Mesenchymal stem cell (in vitro differentiated cells and primary cell): ENCODE measurements around the gene AP3B1.

Experiments used
- DNase-seq: peaks from one replicate; pipeline ENCODE4 v3.0.0-alpha.2; 2013
- H2AFZ ChIP-seq: one replicate; pipeline ENCODE4 v1.6.1; 2013; ENCODE audit warnings: low read depth, mild to moderate bottlenecking, control low read depth, inconsistent platforms, low read length, moderate library complexity
- H2AK5ac ChIP-seq: 2 replicates; pipeline ENCODE4 v1.6.1; 2013; ENCODE audit warnings: low read length, moderate library complexity, mild to moderate bottlenecking, inconsistent platforms; ENCODE audit not compliant: severe bottlenecking
- H2BK120ac ChIP-seq: one replicate; pipeline ENCODE4 v1.6.1; 2013; ENCODE audit warnings: low read depth, mild to moderate bottlenecking, inconsistent platforms, low read length, moderate library complexity
- H2BK12ac ChIP-seq, 2 experiments: one replicate each; pipeline ENCODE4 v1.6.1; 2013; ENCODE audit warnings: inconsistent platforms in 2 of 2, low read length in 2 of 2, mild to moderate bottlenecking in 2 of 2, moderate library complexity in 2 of 2, control low read depth in 1 of 2
- H2BK15ac ChIP-seq: one replicate; pipeline ENCODE4 v1.6.1; 2013; ENCODE audit warnings: mild to moderate bottlenecking, low read depth, inconsistent platforms; ENCODE audit not compliant: poor library complexity, severe bottlenecking
- H2BK5ac ChIP-seq: 2 replicates; pipeline ENCODE4 v1.6.1; 2013; ENCODE audit warnings: low read depth, mild to moderate bottlenecking, low read length, control low read depth, inconsistent platforms; ENCODE audit not compliant: poor library complexity, severe bottlenecking
- H3K14ac ChIP-seq, 2 experiments: one replicate each; pipeline ENCODE4 v1.6.1; 2013; ENCODE audit warnings: inconsistent platforms in 2 of 2, low read length in 2 of 2, control low read depth in 1 of 2, mild to moderate bottlenecking in 1 of 2, moderate library complexity in 1 of 2
- H3K18ac ChIP-seq, 2 experiments: one replicate each; pipeline ENCODE4 v1.6.1; 2013; ENCODE audit warnings: inconsistent platforms in 2 of 2, low read length in 2 of 2, control low read depth in 1 of 2, low read depth in 1 of 2, mild to moderate bottlenecking in 1 of 2
- H3K23ac ChIP-seq, 2 experiments: one replicate each; pipeline ENCODE4 v1.6.1; 2013; ENCODE audit warnings: inconsistent platforms in 2 of 2, low read length in 2 of 2, mild to moderate bottlenecking in 2 of 2, moderate library complexity in 2 of 2, control low read depth in 1 of 2
- H3K27ac ChIP-seq: 2 replicates; pipeline ENCODE4 v1.5.1; 2013; ENCODE audit warnings: mild to moderate bottlenecking, moderate library complexity, low read length, control low read depth, inconsistent platforms; ENCODE audit not compliant: poor library complexity, severe bottlenecking
- H3K27me3 ChIP-seq, 2 experiments: 2 replicates each; pipeline versions ENCODE4 v1.6.1 to v1.7.0; 2013; ENCODE audit warnings: low read length in 2 of 2, mild to moderate bottlenecking in 2 of 2, moderate library complexity in 2 of 2, control low read depth in 1 of 2, inconsistent platforms in 1 of 2; ENCODE audit not compliant: control insufficient read depth in 1 of 2, insufficient read depth in 1 of 2
- H3K36me3 ChIP-seq, 2 experiments: 2 replicates each; pipeline versions ENCODE4 v1.6.1 to v1.7.0; 2013; ENCODE audit warnings: low read length in 2 of 2, control low read depth in 1 of 2, inconsistent platforms in 1 of 2, low read depth in 1 of 2, mild to moderate bottlenecking in 1 of 2; ENCODE audit not compliant: insufficient read depth in 2 of 2, control insufficient read depth in 1 of 2
- H3K4ac ChIP-seq, 2 experiments: one replicate each; pipeline ENCODE4 v1.6.1; 2013; ENCODE audit warnings: inconsistent platforms in 2 of 2, low read length in 2 of 2, mild to moderate bottlenecking in 2 of 2, moderate library complexity in 2 of 2, control low read depth in 1 of 2, low read depth in 1 of 2
- H3K4me1 ChIP-seq: 2 replicates; pipeline ENCODE4 v1.6.1; 2013; ENCODE audit warnings: low read depth, low read length, control low read depth; ENCODE audit not compliant: control insufficient read depth, insufficient read depth
- H3K4me2 ChIP-seq: 2 replicates; pipeline ENCODE4 v1.6.1; 2013; ENCODE audit warnings: low read length, mild to moderate bottlenecking, inconsistent platforms; ENCODE audit not compliant: poor library complexity, severe bottlenecking
- H3K4me3 ChIP-seq, 2 experiments: 2 replicates each; pipeline versions ENCODE4 v1.5.1 to v1.7.0; 2013; ENCODE audit warnings: low read length in 2 of 2, mild to moderate bottlenecking in 2 of 2, control low read depth in 1 of 2, low read depth in 1 of 2; ENCODE audit not compliant: insufficient read depth in 1 of 2
- H3K79me1 ChIP-seq: replicated peaks from 2 replicates; pipeline ENCODE4 v1.6.1; 2013; ENCODE audit warnings: mild to moderate bottlenecking, control low read depth, low read length, inconsistent platforms; ENCODE audit not compliant: poor library complexity, severe bottlenecking
- H3K9ac ChIP-seq: 2 replicates; pipeline ENCODE4 v1.7.0; 2013; ENCODE audit warnings: mild to moderate bottlenecking, low read length, moderate library complexity
- H3K9me3 ChIP-seq: 2 replicates; pipeline ENCODE4 v1.7.0; 2013; ENCODE audit warnings: mild to moderate bottlenecking, low read length; ENCODE audit not compliant: control insufficient read depth
- H4K8ac ChIP-seq: one replicate; pipeline ENCODE4 v1.6.1; 2013; ENCODE audit warnings: inconsistent platforms, mild to moderate bottlenecking, low read length, moderate library complexity
- H4K91ac ChIP-seq: one replicate; pipeline ENCODE4 v1.6.1; 2013; ENCODE audit warnings: mild to moderate bottlenecking, low read length, inconsistent platforms
- WGBS: methylation state at CpG from one replicate; pipeline ENCODE4 v1.1.7; 2013; ENCODE audit warnings: mixed read lengths; 5-methylcytosine and 5-hydroxymethylcytosine counted together

Gene AP3B1

GRCh38 chr5:78283802-78284201 lies 10.7 kb downstream of the AP3B1 start:
- Histone ChIP-seq H3K14ac (no peak overlapping the region), H2BK5ac (no peak overlapping the region), H2BK120ac (no peak overlapping the region), H3K4me2 (no peak overlapping the region), H3K18ac (no peak overlapping the region), H3K9me3 (no peaks in the 10 kb centered on the region), H3K4ac (no peak overlapping the region), H4K8ac (no peak overlapping the region), H3K79me1 (peaks cover 16% of the 10 kb centered on the region), H2AFZ (no peak overlapping the region), H2BK12ac (no peak overlapping the region), H3K27ac (no peak overlapping the region), H2AK5ac (no peak overlapping the region), H2BK15ac (no peak overlapping the region), H3K9ac (no peak overlapping the region), H3K4me1 (no peaks in the 10 kb centered on the region), H3K27me3 (no peaks in the 10 kb centered on the region), H3K23ac (no peak overlapping the region), H3K36me3 (no peaks in the 10 kb centered on the region), H3K4me3 (no peak overlapping the region), H4K91ac (no peak overlapping the region)
- 100% methylated on average over 1 of the region's 1 CpG for WGBS
- no peak for DNase-seq

GRCh38 chr5:78283105-78283504 lies 11.4 kb downstream of the AP3B1 start:
- Histone ChIP-seq H3K79me1 (peaks cover 18% of the 10 kb centered on the region), H3K36me3 (no peaks in the 10 kb centered on the region), H3K27me3 (no peaks in the 10 kb centered on the region), H2BK15ac (no peak overlapping the region), H2BK120ac (no peak overlapping the region), H2AK5ac (no peak overlapping the region), H4K8ac (no peak overlapping the region), H3K4me1 (no peaks in the 10 kb centered on the region), H3K23ac (no peak overlapping the region), H2AFZ (no peak overlapping the region), H4K91ac (no peak overlapping the region), H3K4ac (no peak overlapping the region), H3K4me3 (no peak overlapping the region), H3K14ac (no peak overlapping the region), H2BK5ac (no peak overlapping the region), H3K9me3 (no peaks in the 10 kb centered on the region), H3K9ac (no peak overlapping the region), H3K4me2 (no peak overlapping the region), H3K27ac (no peak overlapping the region), H3K18ac (no peak overlapping the region), H2BK12ac (no peak overlapping the region)
- DNase-seq = no peak
- WGBS = 90% methylated on average over 4 of the region's 4 CpGs

DNA sequence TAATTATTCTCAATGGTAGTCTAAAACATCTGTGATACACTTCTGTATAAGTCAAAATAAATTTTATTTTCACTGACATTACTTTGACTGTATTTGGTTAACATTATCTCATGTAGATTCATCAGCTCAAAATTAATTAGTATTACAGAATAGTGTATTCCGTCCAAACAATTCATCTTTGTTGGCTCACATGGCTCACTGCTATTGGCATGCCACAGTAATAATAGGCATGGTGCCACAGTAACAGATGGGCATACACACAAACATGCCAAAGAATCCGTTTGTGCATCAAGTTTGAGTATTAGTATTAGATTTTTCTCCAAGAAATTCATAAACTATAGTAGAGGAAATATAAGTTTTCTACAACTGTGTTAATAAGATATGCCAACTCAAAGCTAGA lies 14.2 kb downstream of the AP3B1 start:
- H3K79me1 ChIP-seq = peaks cover 17% of the 10 kb centered on the region

DNA sequence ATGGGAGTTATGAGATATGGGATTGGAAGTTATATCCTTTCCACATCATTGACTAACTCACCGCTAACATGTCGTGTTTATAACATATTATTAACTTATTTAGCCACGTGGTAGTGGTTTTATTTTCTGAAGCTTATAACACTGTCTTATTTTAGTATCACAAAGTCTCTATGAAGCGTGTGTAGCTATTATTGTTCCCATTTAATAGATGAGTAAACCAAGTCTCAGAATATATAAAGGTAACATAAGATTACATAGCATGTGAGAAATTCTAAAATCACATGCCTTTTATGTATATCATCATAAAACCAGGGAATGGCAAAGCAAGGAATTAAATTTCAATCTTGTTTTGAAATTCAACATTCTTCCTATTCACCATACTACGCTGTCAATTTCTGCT lies 15.3 kb downstream of the AP3B1 start:
- Histone ChIP-seq H2BK15ac (no peak overlapping the region), H3K79me1 (peaks cover 16% of the 10 kb centered on the region), H3K4ac (no peak overlapping the region), H2AFZ (no peak overlapping the region), H3K9me3 (no peaks in the 10 kb centered on the region), H2BK12ac (no peak overlapping the region), H2BK5ac (no peak overlapping the region), H3K23ac (no peak overlapping the region), H3K27me3 (no peaks in the 10 kb centered on the region), H4K91ac (no peak overlapping the region), H3K14ac (no peak overlapping the region), H3K18ac (no peak overlapping the region), H3K4me2 (no peak overlapping the region), H3K36me3 (peaks cover 0 to 3% of the 10 kb centered on the region in 2 experiments), H3K27ac (no peak overlapping the region), H3K9ac (no peak overlapping the region), H3K4me3 (no peak overlapping the region), H4K8ac (no peak overlapping the region), H2AK5ac (no peak overlapping the region), H2BK120ac (no peak overlapping the region), H3K4me1 (no peaks in the 10 kb centered on the region)
- no peak for DNase-seq
- 100% methylated on average over 1 of the region's 5 CpGs for WGBS

More for the DNA sequence above, 14.2 kb downstream of the AP3B1 start:
- no peak overlapping the region for H3K23ac ChIP-seq
- H3K4me3 ChIP-seq = no peak overlapping the region
- H2BK120ac ChIP-seq = no peak overlapping the region
- no peak overlapping the region for H4K8ac ChIP-seq
- no peak overlapping the region for H3K9ac ChIP-seq
- H3K4me2 ChIP-seq = no peak overlapping the region
- H2BK15ac ChIP-seq = no peak overlapping the region
- H3K27ac ChIP-seq = no peak overlapping the region
- no peak overlapping the region for H2AFZ ChIP-seq
- no peak for DNase-seq
- H3K4me1 ChIP-seq = no peaks in the 10 kb centered on the region
- no peak overlapping the region for H2BK12ac ChIP-seq
- H2AK5ac ChIP-seq = no peak overlapping the region
- H3K14ac ChIP-seq = no peak overlapping the region
- no peaks in the 10 kb centered on the region for H3K9me3 ChIP-seq
- no peaks in the 10 kb centered on the region for H3K27me3 ChIP-seq
- no peak overlapping the region for H3K4ac ChIP-seq
- no peak overlapping the region for H2BK5ac ChIP-seq
- WGBS = 100% methylated on average over 1 of the region's 2 CpGs
- no peak overlapping the region for H4K91ac ChIP-seq
- H3K18ac ChIP-seq = no peak overlapping the region
- peaks cover 0 to 3% of the 10 kb centered on the region in 2 experiments for H3K36me3 ChIP-seq
